GM11168 (cell line): ENCODE measurements around the gene GNMT.

Experiments used
- in situ Hi-C: fragments of 300-500 bp; cut with MboI; formaldehyde crosslinking; loops from one replicate; pipeline ENCODE4 v1.12.0; 2022; ENCODE audit warnings: low sequenced_read_pairs; ENCODE audit not compliant: unreplicated experiment

The GNMT gene

GRCh38 chr6:42960243-42961019 is at the start of gene GNMT:
Gene GNMT (plus strand): TSS chr6:42960754. CDS start chr6:42960768, 14 bp downstream.
- in situ Hi-C loops: no loop called here

GRCh38 chr6:42911171-42912021 is 49.2 kb upstream of the GNMT start:
- in situ Hi-C loops: no loop called here

- in situ Hi-C loops: no loop called here
Measured at GRCh38 chr6:42914546-42914945, 46.0 kb upstream of the GNMT start.

GRCh38 chr6:42915732-42916131 is 44.8 kb upstream of the GNMT start, which contains the start of gene PTCRA:
Gene PTCRA (plus strand): TSS chr6:42916053. CDS start chr6:42916070, 17 bp downstream.
- in situ Hi-C loops: no loop called here

- in situ Hi-C loops: no loop called here
Measured at GRCh38 chr6:42916288-42916687, 44.3 kb upstream of the GNMT start.

- in situ Hi-C loops: no loop called here
Measured at GRCh38 chr6:42921801-42922200, 38.8 kb upstream of the GNMT start.

- in situ Hi-C loops: no loop called here
Measured at GRCh38 chr6:42923666-42924065, 36.9 kb upstream of the GNMT start.

- in situ Hi-C loops: no loop called here
Measured at GRCh38 chr6:42925248-42925857, 35.2 kb upstream of the GNMT start.

- in situ Hi-C loops: no loop called here
Measured at GRCh38 chr6:42928986-42929820, 31.4 kb upstream of the GNMT start, which contains the start of gene CNPY3. Gene CNPY3 (plus strand): TSS chr6:42929480. CDS start chr6:42929571, 91 bp downstream.

GRCh38 chr6:42929821-42930360 is 30.7 kb upstream of the GNMT start:
- in situ Hi-C loops: loop anchor here (5.0 kb wide), 1 partner anchor 37 kb away; no protein-coding TSS in a partner anchor

- in situ Hi-C loops: loop anchor here (5.0 kb wide), 1 partner anchor 35 kb away; no protein-coding TSS in a partner anchor
Measured at GRCh38 chr6:42932412-42932811, 28.1 kb upstream of the GNMT start.

- in situ Hi-C loops: loop anchor here (5.0 kb wide), 1 partner anchor 34 kb away; no protein-coding TSS in a partner anchor
Measured at GRCh38 chr6:42933205-42933604, 27.3 kb upstream of the GNMT start.

- in situ Hi-C loops: no loop called here
Measured at GRCh38 chr6:42935322-42935721, 25.2 kb upstream of the GNMT start.

GRCh38 chr6:42936398-42936797 is 24.2 kb upstream of the GNMT start:
- in situ Hi-C loops: no loop called here

GRCh38 chr6:42937548-42938427 is 22.8 kb upstream of the GNMT start:
- in situ Hi-C loops: no loop called here

- in situ Hi-C loops: no loop called here
Measured at GRCh38 chr6:42938428-42938796, 22.1 kb upstream of the GNMT start.

GRCh38 chr6:42938987-42939809 is 21.4 kb upstream of the GNMT start:
- in situ Hi-C loops: no loop called here

GRCh38 chr6:42939810-42940167 is 20.8 kb upstream of the GNMT start:
- in situ Hi-C loops: no loop called here
